HG03571 (cell line): ENCODE results near the gene RUNX1.

ENCODE experiments used
- ATAC-seq: cut with Tn5 transposase; IDR thresholded peaks from one replicate; pipeline ENCODE4 v1.9.1; 2021; ENCODE audit not compliant: unreplicated experiment

RUNX1 gene

DNA sequence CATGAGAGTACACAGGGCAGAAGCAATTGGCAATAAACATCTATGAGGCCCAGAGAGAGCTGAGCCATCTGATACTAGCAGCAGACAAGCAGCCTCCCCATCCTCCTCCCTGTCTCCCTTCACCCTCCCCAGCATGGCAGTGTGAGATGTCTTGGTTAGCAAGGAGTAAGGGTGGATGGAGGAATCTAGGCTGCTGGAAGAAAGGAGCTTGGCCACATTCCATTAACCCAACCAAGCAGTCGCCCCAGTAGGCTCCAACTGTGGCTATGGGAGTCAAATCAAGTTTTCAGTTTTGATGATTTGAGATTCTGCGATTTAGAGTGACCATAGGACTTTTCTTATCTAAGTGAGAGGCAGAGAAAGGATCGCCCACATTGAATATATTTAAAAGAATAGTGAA is 12.9 kb upstream of the RUNX1 start:
- no peak for ATAC-seq

DNA sequence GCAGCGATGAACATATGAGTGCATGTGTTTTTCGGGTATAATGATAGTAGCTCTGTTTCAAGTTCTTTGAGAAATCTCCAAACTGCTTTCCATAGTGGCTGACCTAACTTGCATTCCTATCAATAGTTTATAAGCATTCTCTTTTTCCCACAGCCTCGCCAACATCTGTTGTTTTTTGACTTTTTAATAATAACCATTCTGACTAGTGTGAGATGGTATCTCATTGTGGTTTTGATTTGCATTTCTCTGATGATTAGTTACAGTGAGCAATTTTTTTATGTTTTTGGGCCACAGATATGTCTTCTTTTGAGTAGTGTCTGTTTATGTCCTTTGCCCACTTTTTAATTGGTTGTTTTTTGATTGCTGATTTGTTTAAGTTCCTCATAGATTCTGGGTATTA is 10.6 kb upstream of the RUNX1 start:
- ATAC-seq: no peak

DNA sequence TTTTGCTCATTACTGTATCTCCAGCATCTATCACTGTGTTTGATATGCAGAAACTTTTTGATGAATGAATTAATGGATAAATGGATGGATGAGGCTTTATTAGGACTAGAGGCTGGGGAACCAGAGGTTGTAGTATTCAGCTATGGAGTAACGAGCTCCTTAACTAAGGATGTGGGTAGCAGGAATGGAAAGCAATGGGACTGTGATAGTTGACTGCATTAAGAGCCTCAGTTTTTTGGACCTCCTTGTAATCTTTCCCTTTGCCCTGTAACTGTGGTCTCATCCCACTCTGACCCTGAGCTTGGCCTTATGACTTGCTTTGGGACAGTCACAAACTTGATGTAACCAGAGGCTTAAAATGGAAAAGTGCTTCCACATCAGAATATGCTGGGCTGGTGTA is 9.0 kb upstream of the RUNX1 start:
- ATAC-seq: no peak

DNA sequence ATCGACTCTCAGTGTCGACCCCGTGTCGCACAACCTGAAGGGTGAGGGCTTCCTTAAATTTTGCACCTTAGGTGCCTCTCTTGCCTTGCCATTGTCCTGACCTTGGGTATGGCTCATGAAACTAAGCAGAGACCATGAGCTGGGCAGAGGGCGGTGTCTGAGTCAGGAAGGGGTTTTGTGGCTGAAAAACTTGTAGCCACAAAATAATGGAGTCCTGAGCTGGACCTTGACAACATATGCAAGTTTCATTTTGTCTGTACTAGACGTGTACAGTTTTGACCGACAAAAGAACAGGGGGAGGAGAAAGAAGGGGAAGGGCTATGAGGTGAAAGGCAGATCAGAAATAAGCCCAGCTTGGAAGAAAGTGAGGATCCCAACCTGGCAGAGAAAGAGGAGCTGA is 8.3 kb upstream of the RUNX1 start:
- ATAC-seq: no peak

DNA sequence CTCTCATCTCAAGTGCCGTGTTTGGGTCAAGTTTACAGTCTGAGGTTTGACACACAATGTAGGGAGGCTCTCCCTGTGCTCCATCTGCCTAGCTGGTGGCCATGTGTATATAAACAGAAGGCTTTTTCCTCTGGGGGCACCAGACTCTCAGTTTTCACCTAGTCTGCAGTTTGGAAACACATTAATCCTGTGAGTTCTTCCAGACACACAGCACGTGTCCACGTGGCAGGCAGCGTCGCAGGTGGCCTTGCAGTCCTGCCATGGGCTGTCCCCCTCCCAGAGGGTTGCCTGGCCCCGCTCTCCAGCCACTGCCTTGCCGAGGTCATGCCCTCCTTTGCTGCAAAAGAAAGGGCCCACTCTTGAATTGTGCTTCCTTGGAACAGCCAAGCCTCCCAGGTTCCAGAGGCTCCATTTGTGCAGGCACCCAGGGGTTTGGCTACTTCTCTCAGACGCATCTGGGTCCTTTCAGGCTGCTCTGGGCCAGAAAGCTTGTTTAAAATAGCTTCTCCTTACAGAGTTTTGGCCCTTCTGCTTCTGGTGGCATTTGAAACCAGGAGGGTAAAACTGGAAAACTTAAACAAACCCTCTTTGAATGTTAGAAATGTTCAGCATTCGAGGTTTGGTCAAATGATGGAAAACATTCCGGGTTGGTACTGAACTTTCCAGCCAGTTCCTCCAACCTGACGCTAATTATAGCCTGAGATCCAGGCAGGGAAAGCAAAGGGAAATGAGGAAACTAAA is 4.4 kb upstream of the RUNX1 start:
- ATAC-seq: no peak

DNA sequence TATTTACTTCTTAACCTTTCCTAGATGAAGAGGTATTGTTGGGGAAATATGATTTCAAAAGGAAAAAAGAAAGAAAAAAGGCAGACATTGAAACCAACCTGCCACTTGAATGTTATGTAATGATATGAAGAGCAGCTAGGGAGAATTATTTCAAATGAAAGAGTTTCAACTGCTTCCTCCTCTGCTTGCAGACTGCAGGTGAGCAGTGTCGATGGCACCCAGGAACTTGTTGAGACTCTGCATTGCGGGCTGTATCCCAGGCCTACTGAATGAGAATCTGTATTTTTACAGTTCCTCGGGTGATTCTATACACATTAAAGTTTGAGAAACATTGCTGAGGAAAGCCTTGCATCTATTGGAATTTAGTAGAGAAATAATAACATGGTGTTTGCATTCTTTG is 3.7 kb upstream of the RUNX1 start:
- ATAC-seq: no peak

DNA sequence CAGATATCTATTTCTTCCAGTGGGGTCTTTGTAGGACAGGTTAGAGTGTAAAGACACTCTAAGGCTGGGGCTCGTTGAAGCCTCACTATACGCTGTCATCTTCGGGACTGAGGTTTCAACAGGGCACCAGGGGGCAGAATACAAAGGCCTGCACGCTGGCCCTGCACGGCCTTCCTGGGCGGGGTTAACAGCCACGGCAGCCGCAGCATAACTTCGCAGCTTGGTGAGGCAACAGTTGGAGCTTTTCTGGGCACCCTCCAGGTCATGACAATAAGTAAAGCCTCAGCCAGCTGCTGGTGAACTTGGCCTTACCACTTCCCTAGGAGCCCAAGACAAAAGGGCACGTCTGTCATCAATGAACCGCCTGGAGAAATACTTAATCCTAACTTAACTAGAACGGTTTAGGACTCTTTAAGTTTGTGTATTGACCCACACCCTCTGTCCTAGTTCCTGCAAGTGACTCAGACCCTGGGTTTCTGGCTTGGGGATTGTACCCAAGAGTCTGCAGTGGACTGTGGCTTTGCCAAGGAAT is 2.3 kb upstream of the RUNX1 start:
- peak; percentile 24 for ATAC-seq

DNA sequence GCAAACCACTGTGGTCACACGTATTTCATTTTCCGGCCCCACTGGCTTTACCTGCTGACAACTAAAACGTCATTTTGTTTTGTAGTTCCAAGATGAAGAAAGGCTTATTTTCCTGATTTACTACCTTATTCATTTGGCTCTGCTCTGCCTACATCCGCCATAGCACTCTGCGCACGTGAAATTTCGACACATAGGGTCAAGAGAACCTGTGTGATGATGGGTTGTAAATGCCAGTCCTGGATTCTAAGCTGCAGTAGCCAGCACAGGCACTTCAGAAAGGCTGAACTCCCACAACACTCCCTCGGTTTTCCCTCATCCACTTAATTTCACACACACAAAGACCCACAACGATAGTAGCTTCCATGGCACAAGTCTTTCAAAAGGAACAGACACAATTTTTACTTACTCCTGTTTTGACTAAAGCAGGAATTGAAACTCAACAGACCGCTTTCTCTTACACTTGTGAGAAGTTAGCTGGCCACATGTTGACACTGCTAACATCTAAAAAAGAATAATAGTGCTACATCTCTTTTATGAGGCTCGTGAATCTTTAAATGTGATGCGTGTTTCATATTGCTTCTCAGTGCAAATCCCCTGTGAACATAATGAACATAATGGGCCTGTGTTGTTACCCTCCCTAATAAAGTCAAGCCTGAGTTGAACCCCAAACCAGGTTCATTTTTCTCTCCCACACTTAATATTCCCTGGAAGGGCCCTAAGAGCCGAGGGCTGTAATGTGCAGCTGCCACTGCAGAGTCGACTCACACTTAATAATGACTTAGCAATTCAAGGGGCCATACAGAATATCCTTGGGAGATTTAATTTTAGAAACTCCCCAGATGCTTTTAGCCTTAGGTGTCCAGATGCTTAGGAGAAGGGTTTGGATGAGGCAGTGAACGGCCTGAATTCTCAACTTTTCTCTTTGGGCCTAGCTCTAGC is 1.5 kb upstream of the RUNX1 start:
- ATAC-seq: no peak

DNA sequence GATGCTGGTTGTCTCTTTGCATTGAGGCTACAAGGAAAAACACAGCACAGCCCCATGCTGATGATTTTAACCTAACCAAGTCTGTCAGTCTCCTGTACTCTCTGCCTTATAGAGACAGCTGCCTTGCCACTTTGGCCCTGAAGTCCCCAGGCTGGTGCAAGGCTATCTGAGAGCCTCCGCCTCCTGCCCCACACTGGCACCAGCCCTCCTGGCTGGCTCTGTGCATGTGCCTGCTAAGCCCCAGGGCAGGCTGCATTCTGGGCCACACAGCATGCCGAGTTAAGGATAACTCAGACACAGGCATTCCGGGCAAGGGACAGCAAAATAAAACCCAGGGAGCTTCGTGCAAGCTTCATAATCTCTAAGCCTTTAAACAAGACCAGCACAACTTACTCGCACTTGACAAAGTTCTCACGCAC is 910 bp downstream of the RUNX1 start:
- ATAC-seq: no peak

DNA sequence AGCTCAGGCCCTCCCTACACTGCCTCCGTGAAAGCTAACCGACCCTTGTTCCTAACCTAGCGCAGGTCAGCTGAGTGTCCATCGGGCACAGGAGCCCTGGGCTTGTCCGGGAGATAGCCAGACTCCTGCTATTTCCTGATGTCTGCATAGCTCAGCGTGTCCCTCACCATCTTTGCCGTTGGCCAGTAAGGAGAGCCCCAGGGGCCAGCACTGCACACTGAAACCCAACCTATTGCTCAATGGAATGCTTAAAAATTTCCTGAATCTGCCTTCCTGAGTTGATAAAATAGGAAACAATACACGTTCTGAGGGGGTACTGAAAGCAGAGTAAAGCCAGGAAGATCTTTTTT is 2.2 kb downstream of the RUNX1 start:
- ATAC-seq: no peak

DNA sequence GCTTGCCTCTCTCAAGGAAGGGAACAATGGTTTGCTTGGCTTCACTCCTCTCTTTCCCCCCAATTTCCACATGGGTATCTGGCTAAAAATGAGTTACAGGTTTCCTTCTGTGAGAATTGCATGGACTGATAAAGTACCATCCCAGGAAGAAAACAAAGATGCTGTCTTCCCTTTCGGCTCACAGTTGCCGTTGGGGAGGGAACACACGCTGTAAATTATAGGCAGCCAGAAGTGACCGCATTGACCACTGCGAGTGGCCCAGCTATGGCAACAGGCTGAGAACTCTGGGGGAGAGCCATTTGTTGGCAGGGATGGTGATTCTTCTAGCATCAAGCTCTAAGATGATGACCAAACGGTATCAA is 2.9 kb downstream of the RUNX1 start:
- no peak for ATAC-seq

DNA sequence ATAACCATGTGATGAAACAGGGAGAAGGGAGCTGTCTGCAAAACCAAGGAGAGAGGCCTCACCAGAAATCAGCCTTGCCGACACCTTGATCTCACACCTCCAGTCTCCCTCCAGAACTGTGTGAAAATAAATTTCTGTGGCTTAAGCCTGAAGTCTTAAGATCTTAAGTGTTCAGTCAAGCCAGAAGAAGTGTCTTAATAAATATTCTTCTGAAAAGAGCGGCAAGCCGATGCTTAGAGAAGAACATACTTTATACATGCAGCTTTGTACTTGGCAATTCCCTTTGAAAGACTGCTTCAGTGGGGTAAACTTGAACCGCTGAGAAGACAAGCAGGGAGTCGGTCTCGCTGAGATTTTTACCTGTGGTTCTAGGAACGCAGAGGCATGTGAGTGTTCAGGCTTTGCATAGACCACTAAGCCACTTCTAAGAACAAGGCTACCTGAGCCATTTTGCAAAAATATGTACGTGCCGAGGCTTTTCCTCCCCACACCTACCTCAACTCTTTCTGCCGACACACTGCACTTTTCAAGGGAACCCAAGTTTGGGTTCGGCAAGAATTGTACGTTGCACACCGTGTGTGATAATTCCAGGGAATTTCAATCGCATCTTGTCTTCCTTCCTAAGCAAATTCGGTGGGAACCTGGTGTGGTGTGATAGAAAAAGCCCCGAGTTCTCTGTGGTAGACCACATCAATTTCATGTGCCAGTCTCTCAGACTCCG is 3.4 kb downstream of the RUNX1 start:
- no peak for ATAC-seq

DNA sequence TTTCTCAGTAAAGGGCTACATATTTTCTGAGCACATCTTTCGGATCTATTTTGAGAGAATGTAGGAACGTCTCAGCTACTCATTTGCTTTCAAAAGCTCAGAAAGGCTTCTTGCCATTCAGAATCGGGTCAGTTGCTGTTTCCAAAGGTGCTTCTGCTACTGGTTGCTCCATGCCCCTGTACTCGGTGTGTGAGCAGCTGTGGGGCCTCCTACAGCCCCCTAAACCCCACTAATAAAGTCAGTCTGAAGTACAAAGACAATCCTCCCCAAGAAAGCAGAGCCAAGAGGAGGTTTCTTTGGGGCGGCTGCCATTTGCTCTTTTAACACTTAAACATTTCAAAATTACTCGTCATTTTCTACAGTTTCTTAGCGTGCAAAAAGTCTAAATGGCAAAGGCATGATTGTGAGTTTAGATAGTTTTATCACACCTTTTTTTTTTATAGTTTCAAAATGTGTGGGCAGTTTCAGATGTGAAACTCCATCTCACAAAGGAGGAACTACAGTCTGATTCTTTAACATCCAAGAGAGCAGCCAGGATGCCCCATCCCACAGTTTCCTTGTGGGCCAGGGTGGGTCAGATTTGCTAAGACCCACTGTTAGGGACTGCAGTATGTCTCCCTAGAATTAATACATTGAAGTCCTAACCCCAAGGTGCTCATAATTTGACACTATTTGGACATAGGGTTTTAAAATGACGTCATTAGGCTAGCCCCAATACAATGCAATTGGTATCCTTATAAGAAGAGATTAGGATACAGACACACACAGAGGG is 4.1 kb downstream of the RUNX1 start:
- ATAC-seq: no peak

DNA sequence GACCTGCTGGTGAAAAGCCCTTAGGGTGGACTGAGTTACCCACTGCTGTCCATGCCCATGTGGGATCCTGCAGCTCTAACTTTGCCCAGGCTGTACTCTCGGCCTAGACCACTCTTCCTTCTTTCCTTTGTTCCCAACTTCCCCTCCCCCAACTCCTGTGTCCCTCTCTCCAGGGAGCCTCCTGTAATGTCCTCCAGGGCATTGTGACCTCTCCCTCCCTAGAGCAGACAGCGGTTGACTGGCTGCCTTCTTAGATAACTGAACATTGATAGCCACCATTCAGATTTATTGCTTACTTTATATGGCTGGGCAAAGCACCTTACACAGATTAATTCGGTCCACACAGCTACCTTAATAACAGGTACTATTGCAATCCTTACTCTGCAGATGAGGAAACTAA is 5.0 kb downstream of the RUNX1 start:
- no peak for ATAC-seq

DNA sequence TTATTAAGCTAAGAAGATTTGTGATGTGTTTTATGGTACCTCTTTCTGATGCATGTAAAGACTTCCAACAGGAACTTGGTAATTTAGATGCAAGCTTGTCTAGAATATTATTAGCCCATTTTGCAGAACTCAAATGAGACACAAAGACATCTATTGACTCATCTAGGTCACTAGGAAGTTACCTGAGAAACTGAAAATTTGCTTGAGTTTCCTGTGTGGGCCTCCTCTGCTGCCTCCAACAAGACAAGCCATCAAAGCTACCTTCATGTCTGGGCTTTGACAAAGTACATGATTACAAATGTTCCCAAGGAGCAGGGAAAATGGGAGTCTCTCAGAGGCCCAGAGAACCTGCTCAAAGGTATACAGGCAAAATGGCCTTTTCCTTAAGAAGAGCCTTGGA is 5.6 kb downstream of the RUNX1 start:
- no peak for ATAC-seq

DNA sequence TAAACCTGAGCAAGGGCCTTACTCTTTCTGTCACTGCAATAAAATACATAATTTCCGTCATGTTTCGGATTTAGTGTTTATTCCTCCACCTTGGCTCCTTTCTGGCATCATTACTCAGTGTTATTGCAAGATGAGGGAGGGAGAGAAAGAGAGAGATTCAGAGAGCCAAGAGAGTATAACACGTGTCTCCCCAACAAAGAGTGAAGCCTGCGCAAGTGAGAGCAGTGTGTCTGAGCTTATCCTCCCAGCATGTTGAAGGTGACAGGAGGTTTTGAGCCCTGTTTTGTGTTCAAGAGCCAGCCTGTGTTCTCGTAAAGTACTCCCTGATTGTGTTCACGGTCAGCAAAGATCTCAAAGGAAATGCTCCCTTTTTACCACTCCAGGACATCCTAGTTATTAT is 6.3 kb downstream of the RUNX1 start:
- no peak for ATAC-seq

DNA sequence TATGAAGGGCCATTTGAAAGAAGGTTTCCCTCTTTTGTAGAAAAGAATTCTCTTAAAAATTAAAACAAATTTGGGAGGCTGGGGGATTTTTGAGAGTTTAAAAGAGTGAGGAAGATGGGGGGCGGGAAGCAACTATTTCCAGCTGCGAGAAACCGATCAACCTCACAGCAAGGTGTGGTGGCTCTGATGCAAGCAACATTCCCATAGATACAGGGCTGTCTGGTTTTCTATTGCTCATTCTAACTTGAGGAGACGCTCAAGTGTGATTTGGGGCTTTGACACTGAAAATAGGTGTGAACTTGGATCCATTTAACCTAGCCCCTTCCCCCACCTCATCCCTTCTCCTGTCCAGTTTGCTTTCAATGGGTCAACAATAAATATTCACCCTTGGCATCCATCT is 7.2 kb downstream of the RUNX1 start:
- no peak for ATAC-seq

DNA sequence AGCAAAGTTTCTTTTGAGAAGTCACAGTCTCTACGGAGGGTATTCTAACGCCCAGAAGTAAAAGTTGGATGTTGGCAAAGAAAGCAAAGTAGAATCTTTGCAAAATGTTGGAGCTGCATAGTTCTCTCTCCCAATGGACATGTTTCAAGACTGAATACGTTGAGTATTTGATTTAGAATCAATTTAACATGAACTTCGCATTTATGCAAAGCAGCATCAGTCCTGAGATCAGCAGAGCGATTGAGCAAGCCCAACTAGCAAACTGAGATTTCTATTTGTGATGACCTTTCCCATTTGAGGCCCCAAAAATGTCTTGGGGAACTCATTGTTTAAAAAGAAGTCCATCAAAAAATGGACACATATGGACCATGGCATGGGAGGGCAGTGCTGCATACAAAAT is 8.0 kb downstream of the RUNX1 start:
- ATAC-seq: no peak

DNA sequence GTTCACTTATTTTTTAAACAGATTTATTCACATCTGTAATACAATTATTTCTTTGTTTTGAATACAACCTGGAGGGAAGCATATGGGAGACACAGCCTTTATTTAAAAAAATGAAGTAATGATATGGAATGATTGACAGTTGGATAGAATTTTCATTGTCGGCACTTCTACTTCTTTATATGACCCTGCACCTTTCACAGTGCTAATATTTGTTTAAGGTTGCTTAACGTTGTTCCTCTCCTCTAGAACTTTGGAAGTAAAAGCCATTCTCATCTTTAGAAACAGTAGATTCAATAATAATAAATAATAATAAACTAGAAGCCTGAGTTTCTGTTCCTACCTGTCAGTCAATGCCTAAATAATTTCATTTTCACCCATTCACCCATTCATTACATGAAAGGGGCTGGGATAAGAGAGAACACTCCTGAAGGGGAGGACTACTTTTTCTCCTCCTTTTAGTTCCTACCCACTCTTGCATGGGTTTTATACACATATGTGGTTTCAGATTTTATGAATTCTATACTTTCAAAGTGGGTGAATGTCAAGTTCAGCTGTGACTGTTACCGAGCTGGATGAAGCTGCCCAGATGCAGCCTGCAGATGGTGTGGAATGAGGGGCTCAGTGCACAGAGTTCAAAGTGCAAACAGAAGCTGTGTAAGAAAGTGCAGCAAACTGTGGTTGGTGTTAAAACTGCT is 9.4 kb downstream of the RUNX1 start:
- no peak for ATAC-seq

DNA sequence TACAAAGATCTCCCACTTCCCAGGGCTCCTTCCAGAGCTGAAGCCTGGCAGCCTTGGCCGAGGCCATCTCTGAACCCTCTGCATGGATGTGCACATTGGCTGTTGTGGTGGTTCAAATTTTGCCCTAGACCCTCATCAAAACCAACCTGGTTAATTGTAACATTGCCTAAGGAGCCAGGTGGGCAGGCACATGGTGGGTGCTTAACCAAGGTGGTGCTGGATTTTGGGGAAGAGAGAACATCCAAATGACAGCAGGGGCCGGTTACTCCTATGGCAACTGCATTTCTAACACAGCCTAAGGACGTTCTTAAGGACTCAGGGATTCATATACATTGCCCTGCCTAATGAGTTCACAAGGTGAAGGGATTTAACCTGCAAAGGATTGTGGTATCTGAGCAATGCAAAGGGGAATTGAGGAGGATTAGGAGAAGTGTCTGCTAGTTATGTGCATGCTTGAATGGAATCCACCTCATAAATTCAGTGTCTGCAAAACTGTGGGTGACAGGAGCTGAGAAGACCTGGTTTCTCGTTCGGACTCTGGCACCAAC is 10.3 kb downstream of the RUNX1 start:
- ATAC-seq: no peak
